Measurements from ENCODE around the gene ELAC2.

Gene ELAC2

GRCh38 chr17:13014801-13015200, 3.0 kb downstream of the ELAC2 start:
- no peak for DNase-seq

- no peak for DNase-seq
These were observed 6.9 kb downstream of the ELAC2 start for GRCh38 chr17:13010959-13011358.

GRCh38 chr17:13008461-13008860, 9.4 kb downstream of the ELAC2 start:
- no peak for DNase-seq

- DNase-seq, result no peak
These were observed 12.3 kb downstream of the ELAC2 start for GRCh38 chr17:13005530-13005929.

GRCh38 chr17:13004336-13004735, 13.5 kb downstream of the ELAC2 start:
- DNase-seq, result no peak

- no peak for DNase-seq
These were observed 13.9 kb downstream of the ELAC2 start for GRCh38 chr17:13003927-13004326.

GRCh38 chr17:13003454-13003851, 14.4 kb downstream of the ELAC2 start:
- DNase-seq, result no peak

GRCh38 chr17:13002761-13003453, 14.9 kb downstream of the ELAC2 start:
- DNase-seq, result peak; percentile 67

- peak; percentile 87 for DNase-seq
These were observed 15.7 kb downstream of the ELAC2 start for GRCh38 chr17:13001991-13002615.

- DNase-seq, result no peak
These were observed 17.3 kb downstream of the ELAC2 start for GRCh38 chr17:13000561-13000960.

GRCh38 chr17:12998874-12999273, 19.0 kb downstream of the ELAC2 start:
- no peak for DNase-seq

GRCh38 chr17:12998461-12998860, 19.4 kb downstream of the ELAC2 start:
- DNase-seq, result no peak

- DNase-seq, result no peak
These were observed 20.9 kb downstream of the ELAC2 start for GRCh38 chr17:12996941-12997340.

GRCh38 chr17:12996357-12996756, 21.5 kb downstream of the ELAC2 start:
- no peak for DNase-seq

- no peak for DNase-seq
These were observed 21.9 kb downstream of the ELAC2 start for GRCh38 chr17:12995896-12996295.

GRCh38 chr17:12995106-12995895, 22.5 kb downstream of the ELAC2 start:
- no peak for DNase-seq

- no peak for DNase-seq
These were observed 23.3 kb downstream of the ELAC2 start for GRCh38 chr17:12994341-12995074.

GRCh38 chr17:12993631-12994030, 24.2 kb downstream of the ELAC2 start:
- DNase-seq, result no peak

GRCh38 chr17:12992676-12993075, 25.2 kb downstream of the ELAC2 start:
- DNase-seq, result no peak

- DNase-seq, result no peak
These were observed 26.9 kb downstream of the ELAC2 start for GRCh38 chr17:12990926-12991325.

- no peak for DNase-seq
These were observed 27.6 kb downstream of the ELAC2 start for GRCh38 chr17:12990041-12990808.

GRCh38 chr17:12987120-12987519, 30.7 kb downstream of the ELAC2 start:
- peak; percentile 69 for DNase-seq
